ENCODE measurements around the gene RTL1.

The RTL1 gene

GRCh38 chr14:100864206-100864605 lies 39.3 kb downstream of the RTL1 start:
- TF ChIP-seq, protein P1, sequence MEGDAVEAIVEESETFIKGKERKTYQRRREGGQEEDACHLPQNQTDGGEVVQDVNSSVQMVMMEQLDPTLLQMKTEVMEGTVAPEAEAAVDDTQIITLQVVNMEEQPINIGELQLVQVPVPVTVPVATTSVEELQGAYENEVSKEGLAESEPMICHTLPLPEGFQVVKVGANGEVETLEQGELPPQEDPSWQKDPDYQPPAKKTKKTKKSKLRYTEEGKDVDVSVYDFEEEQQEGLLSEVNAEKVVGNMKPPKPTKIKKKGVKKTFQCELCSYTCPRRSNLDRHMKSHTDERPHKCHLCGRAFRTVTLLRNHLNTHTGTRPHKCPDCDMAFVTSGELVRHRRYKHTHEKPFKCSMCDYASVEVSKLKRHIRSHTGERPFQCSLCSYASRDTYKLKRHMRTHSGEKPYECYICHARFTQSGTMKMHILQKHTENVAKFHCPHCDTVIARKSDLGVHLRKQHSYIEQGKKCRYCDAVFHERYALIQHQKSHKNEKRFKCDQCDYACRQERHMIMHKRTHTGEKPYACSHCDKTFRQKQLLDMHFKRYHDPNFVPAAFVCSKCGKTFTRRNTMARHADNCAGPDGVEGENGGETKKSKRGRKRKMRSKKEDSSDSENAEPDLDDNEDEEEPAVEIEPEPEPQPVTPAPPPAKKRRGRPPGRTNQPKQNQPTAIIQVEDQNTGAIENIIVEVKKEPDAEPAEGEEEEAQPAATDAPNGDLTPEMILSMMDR (IDR thresholded peaks at IDR 0.05; ENCODE audit: low read depth, low read length), result no peak
- no peak for DNase-seq (ENCODE audit: extremely low read depth, low read depth)

GRCh38 chr14:100862793-100863192 lies 40.7 kb downstream of the RTL1 start:
- DNase-seq (ENCODE audit: extremely low read depth, low read depth), result no peak
- TF ChIP-seq, protein P1 (IDR thresholded peaks at IDR 0.05; ENCODE audit: low read depth, low read length), result no peak

GRCh38 chr14:100862277-100862676 lies 41.2 kb downstream of the RTL1 start:
- TF ChIP-seq, protein P1 (IDR thresholded peaks at IDR 0.05; ENCODE audit: low read depth, low read length), result no peak

DNA sequence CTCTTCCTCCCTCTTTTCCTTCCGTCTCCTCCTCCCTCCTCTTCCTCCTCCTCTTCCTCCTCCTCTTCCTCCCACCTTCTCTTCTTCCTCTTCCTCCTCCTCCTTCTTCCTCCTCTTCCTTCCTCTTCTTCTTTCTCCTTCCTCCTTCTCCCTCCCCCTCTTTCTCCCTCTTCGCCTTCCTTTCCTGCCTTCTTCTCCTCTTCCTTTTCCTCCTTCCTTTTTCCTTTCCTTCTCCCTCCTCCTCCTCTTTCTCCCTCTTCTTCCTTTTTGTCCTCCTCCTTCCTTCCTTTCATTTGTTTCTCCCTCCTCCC lies 41.6 kb downstream of the RTL1 start:
- TF ChIP-seq, protein P1 (IDR thresholded peaks at IDR 0.05; ENCODE audit: low read depth, low read length), result no peak
- DNase-seq (ENCODE audit: extremely low read depth, low read depth), result no peak

More at GRCh38 chr14:100862277-100862676, 41.2 kb downstream of the RTL1 start:
- DNase-seq (ENCODE audit: extremely low read depth, low read depth), result no peak

GRCh38 chr14:100861188-100861936 lies 42.2 kb downstream of the RTL1 start:
- DNase-seq (ENCODE audit: extremely low read depth, low read depth), result no peak
- TF ChIP-seq, protein P1 (IDR thresholded peaks at IDR 0.05; ENCODE audit: low read depth, low read length), result no peak

DNA sequence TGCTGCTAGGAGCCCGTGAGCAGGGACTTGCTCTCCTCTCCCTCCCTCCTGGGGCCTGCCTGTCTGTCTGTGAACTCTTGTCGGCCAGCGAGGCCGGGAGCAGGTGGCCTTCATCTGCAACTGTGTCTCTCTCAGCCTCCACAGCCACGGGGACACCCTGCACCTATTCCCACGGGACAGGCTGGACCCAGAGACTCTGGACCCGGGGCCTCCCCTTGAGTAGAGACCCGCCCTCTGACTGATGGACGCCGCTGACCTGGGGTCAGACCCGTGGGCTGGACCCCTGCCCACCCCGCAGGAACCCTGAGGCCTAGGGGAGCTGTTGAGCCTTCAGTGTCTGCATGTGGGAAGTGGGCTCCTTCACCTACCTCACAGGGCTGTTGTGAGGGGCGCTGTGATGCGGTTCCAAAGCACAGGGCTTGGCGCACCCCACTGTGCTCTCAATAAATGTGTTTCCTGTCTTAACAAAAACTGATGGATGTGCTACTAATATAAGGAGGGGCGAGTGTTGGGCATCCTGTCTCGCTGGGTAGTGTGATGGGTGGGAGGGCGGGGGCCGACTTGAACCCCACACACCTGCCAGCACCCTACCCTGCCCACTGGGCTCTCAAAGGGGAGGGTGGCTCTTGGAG lies 42.9 kb downstream of the RTL1 start:
- no peak for DNase-seq (ENCODE audit: extremely low read depth, low read depth)
- TF ChIP-seq, protein P1 (IDR thresholded peaks at IDR 0.05; ENCODE audit: low read depth, low read length), result no peak

- no peak for DNase-seq (ENCODE audit: extremely low read depth, low read depth)
- TF ChIP-seq, protein P1 (IDR thresholded peaks at IDR 0.05; ENCODE audit: low read depth, low read length), result no peak
These were observed 43.7 kb downstream of the RTL1 start for GRCh38 chr14:100859781-100860180.
